GM21360 (cell line): ENCODE results near the gene KBTBD12.
"Not testable (repeated sequence)": the region's sequence is repeated elsewhere in the genome, so short reads cannot be mapped to it uniquely, and the experiment has no call there.

Source experiments
- ATAC-seq: cut with Tn5 transposase; IDR thresholded peaks from one replicate; pipeline ENCODE4 v1.9.1; 2021; ENCODE audit warnings: mild to moderate bottlenecking, moderate library complexity; ENCODE audit not compliant: unreplicated experiment

Gene KBTBD12

GRCh38 chr3:127915115-127915936 is at the start of gene KBTBD12:
TSS of gene KBTBD12 (plus strand) at chr3:127915232. CDS start at chr3:127923062, 7,830 bp downstream.
- no peak for ATAC-seq

GRCh38 chr3:127865941-127866340 is 49.1 kb upstream of the KBTBD12 start:
- ATAC-seq, result no peak

- no peak for ATAC-seq
Observed at GRCh38 chr3:127867412-127867811, 47.6 kb upstream of the KBTBD12 start.

GRCh38 chr3:127867986-127868385 is 47.0 kb upstream of the KBTBD12 start:
- no peak for ATAC-seq

- no peak for ATAC-seq
Observed at GRCh38 chr3:127870156-127870555, 44.9 kb upstream of the KBTBD12 start.

GRCh38 chr3:127874097-127874496 is 40.9 kb upstream of the KBTBD12 start:
- not testable (repeated sequence) for ATAC-seq

GRCh38 chr3:127881586-127881985 is 33.4 kb upstream of the KBTBD12 start:
- no peak for ATAC-seq

- ATAC-seq, result no peak
Observed at GRCh38 chr3:127884041-127884440, 31.0 kb upstream of the KBTBD12 start.

- no peak for ATAC-seq
Observed at GRCh38 chr3:127886231-127886955, 28.6 kb upstream of the KBTBD12 start.

- no peak for ATAC-seq
Observed at GRCh38 chr3:127886956-127887231, 28.1 kb upstream of the KBTBD12 start.

GRCh38 chr3:127887321-127887720 is 27.7 kb upstream of the KBTBD12 start:
- ATAC-seq, result no peak

GRCh38 chr3:127888156-127888555 is 26.9 kb upstream of the KBTBD12 start:
- no peak for ATAC-seq

- no peak for ATAC-seq
Observed at GRCh38 chr3:127888564-127889107, 26.4 kb upstream of the KBTBD12 start.

GRCh38 chr3:127889461-127889863 is 25.6 kb upstream of the KBTBD12 start:
- ATAC-seq, result no peak

GRCh38 chr3:127889976-127890650 is 24.9 kb upstream of the KBTBD12 start:
- ATAC-seq, result no peak

- ATAC-seq, result not testable (repeated sequence)
Observed at GRCh38 chr3:127890651-127891290, 24.3 kb upstream of the KBTBD12 start.

- no peak for ATAC-seq
Observed at GRCh38 chr3:127894481-127894880, 20.6 kb upstream of the KBTBD12 start.

GRCh38 chr3:127899200-127899599 is 15.8 kb upstream of the KBTBD12 start:
- no peak for ATAC-seq

GRCh38 chr3:127899766-127900165 is 15.3 kb upstream of the KBTBD12 start:
- ATAC-seq, result no peak

- ATAC-seq, result no peak
Observed at GRCh38 chr3:127900536-127900935, 14.5 kb upstream of the KBTBD12 start.

- no peak for ATAC-seq
Observed at GRCh38 chr3:127902486-127902885, 12.5 kb upstream of the KBTBD12 start.
